ENCODE measurements around the gene TBC1D16.

TBC1D16 gene

DNA sequence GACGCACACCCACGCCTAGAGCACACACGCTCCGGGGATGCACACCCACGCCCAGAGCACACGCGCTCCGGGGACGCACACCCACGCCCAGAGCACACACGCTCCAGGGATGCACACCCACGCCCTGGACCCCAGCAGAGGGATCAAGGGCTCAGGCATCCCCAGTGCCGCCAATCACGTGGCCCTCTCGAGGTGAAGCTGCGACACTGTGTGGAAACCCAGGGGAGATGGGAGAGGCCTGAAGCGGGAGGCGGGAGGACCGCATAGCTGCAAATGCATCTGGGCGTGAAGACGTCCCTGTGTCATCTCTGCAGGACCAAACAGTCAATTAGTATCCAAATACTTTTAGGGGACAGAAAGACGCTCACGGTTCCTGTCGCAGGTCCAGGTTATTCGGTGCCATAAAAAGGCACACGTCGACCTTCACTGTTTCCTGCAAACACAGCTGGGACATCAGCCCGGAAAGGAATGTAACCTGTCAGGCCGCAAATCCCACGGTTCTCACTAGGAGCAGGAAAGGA, 56.4 kb downstream of the TBC1D16 start:
- no peak overlapping the region for H3K4me3 ChIP-seq (ENCODE audit: low read depth, low read length)
- DNase-seq (ENCODE audit: low read depth), result no peak
- TF ChIP-seq, protein P1, sequence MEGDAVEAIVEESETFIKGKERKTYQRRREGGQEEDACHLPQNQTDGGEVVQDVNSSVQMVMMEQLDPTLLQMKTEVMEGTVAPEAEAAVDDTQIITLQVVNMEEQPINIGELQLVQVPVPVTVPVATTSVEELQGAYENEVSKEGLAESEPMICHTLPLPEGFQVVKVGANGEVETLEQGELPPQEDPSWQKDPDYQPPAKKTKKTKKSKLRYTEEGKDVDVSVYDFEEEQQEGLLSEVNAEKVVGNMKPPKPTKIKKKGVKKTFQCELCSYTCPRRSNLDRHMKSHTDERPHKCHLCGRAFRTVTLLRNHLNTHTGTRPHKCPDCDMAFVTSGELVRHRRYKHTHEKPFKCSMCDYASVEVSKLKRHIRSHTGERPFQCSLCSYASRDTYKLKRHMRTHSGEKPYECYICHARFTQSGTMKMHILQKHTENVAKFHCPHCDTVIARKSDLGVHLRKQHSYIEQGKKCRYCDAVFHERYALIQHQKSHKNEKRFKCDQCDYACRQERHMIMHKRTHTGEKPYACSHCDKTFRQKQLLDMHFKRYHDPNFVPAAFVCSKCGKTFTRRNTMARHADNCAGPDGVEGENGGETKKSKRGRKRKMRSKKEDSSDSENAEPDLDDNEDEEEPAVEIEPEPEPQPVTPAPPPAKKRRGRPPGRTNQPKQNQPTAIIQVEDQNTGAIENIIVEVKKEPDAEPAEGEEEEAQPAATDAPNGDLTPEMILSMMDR (IDR thresholded peaks at IDR 0.05; ENCODE audit: insufficient read depth, low read depth, low read length, missing control alignments), result no peak

DNA sequence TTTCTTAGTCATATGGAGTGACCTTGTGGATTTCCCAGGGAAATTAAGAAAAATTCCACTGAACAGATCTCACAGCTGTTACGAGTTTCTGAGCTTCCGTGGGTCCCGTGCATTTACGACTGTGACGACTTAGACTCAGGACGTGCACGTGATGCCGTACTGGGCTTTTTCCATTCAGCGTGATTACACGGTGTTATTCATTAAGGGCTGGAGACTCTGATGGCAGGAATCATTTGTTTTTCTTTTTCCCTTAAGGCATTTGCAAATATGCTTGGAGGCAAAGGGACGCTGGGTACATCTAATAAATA, 57.2 kb downstream of the TBC1D16 start:
- no peak overlapping the region for H3K4me3 ChIP-seq (ENCODE audit: low read depth, low read length)
- no peak for DNase-seq (ENCODE audit: low read depth)
- TF ChIP-seq, protein P1 (IDR thresholded peaks at IDR 0.05; ENCODE audit: insufficient read depth, low read depth, low read length, missing control alignments), result no peak

DNA sequence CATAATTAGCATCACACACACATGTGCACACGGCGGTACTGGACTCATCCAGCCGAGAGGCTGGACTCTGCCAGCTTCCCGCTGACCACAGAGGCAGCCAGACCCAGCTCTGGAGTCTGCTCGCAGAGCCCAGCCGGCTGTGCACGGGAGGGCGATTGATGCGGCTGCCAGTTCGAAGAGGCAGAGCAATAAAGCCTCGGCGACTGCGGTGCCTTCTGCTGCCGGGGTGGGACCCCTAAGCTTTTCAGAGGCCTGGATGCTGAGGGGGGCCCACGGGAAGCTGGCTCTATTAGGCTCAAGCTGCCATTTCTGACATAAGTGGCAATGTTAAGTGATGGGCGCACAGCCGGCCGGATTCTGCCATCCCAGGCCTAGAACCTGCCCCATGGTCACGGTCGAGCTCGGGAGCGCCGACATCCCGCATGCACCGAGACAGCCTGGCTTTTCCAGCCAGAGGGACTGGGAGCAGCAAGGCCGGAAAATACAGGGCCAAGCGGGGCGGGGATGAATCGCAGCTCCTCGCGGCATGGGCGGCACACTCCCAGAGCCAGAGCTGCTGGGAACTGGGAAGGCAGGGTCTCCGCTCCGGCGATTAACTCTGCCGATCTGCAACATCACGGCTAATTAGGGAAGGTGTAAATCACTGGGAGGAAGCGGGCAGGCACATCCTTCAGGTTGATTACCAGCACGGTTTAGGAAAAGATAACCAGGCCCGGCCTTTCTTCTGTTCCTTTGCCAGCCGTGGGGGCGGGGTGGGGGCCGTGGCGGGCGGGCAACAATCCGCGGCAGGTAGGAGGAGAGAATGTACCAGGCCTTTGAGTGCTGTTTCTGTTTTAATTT, 57.7 kb downstream of the TBC1D16 start:
- no peak overlapping the region for H3K4me3 ChIP-seq (ENCODE audit: low read depth, low read length)
- DNase-seq (ENCODE audit: low read depth), result no peak
- TF ChIP-seq, protein P1 (IDR thresholded peaks at IDR 0.05; ENCODE audit: insufficient read depth, low read depth, low read length, missing control alignments), result no peak

DNA sequence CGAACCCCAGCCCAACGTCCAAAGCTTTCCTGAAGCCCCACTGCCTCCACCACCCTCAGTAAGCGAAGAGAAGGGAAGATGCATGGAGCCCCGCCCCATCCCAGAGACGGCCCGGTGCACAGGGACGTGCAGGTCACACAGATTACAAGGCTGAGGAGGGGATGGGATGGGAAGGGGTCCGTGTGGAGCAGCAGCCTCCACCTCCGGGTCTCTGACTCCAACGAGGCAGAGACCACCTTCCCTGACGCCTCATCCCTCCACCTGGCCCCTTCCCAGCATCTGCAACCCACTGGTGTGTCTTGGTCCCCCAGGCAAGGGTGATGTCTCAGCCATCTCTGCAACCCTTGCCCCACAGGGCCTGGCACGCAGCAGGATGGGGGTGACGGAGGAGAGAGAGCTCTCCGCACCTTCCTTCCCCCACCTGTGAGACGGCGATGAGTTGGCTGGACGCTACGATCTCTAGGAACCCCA, 58.5 kb downstream of the TBC1D16 start:
- TF ChIP-seq, protein P1 (IDR thresholded peaks at IDR 0.05; ENCODE audit: insufficient read depth, low read depth, low read length, missing control alignments), result no peak
- H3K4me3 ChIP-seq (ENCODE audit: low read depth, low read length), result no peak overlapping the region
- DNase-seq (ENCODE audit: low read depth), result no peak

DNA sequence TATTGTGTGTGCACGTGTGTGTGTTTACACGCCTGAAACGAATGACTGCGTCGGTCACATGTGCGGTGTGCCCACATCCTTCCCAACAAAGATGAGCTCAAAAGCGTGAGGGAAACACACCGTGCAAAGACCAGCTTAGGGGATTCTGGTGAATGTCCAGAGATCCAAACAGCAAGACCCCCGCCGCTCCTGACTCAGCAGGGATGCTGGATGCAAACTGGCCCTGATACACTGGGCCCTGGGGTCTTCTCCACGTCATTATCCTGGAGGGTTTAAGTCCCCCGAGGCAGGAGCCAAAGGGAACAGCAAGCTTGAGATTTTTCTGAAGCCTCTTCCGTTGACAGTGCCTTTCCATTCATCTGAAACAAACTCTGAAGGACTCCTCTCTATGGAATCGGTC, 59.2 kb downstream of the TBC1D16 start:
- TF ChIP-seq, protein P1 (IDR thresholded peaks at IDR 0.05; ENCODE audit: insufficient read depth, low read depth, low read length, missing control alignments), result no peak
- DNase-seq (ENCODE audit: low read depth), result no peak

DNA sequence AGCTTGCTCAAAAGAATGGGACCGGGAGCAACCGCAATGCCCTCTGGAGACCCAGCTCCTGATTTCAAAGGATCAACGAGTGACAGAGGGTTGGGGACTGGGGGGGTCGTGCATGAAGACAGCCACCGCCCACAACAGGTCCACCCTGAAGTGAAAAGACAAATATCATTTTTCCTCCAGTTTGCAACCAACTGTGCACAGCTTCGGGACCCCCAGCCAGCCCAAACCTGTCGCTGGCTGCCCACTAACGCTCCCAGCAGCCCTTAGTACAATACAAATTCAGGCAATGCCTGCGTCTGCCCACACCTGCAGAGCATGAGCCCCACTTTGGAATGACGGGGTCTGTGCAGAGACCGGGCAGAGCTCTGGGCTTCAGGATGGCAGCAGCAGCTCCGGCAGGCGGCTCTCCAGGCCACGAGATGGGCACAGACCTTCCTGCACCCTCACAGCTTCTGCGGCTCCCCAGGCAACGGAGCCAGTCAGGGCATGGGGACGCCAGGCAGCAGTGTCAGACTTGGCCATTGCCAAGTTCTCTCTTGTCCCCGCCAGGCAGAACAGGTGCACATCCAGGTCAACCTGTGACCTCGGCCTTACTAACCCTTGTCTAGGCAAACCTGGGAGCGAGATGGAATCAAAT, 60.1 kb downstream of the TBC1D16 start:
- no peak overlapping the region for H3K4me3 ChIP-seq (ENCODE audit: low read depth, low read length)
- TF ChIP-seq, protein P1 (IDR thresholded peaks at IDR 0.05; ENCODE audit: insufficient read depth, low read depth, low read length, missing control alignments), result no peak
- no peak for DNase-seq (ENCODE audit: low read depth)

More for the DNA sequence above, 59.2 kb downstream of the TBC1D16 start:
- H3K4me3 ChIP-seq (ENCODE audit: low read depth, low read length), result no peak overlapping the region
